ENCODE data around the gene NCAM2.

- TF ChIP-seq CTCF (IDR thresholded peaks at IDR 0.05; ENCODE audit: insufficient read depth, low read length) = no peak
- no peak for TF ChIP-seq POLR2AphosphoS5 (IDR thresholded peaks at IDR 0.05; ENCODE audit: low read depth)
- no peak for TF ChIP-seq SPI1 (IDR thresholded peaks at IDR 0.05; ENCODE audit: borderline replicate concordance, low read depth)
These were observed 158.2 kb downstream of the NCAM2 start for GRCh38 chr21:21156397-21156796.

Measured in HL-60 (cell line).